AG09309 (cell line): ENCODE results near the gene OSBPL6.
"Not testable (repeated sequence)": the region's sequence is repeated elsewhere in the genome, so short reads cannot be mapped to it uniquely, and the experiment has no call there.

ENCODE experiments used
- DNase-seq: peaks from one replicate; pipeline ENCODE4 v3.0.0-alpha.2; 2010; ENCODE audit warnings: low read depth
- H3K4me3 ChIP-seq: 2 replicates; pipeline ENCODE4 v1.5.1; 2011; ENCODE audit warnings: mild to moderate bottlenecking, low read depth, low read length, moderate library complexity; ENCODE audit not compliant: control insufficient read depth
- TF ChIP-seq, protein P1 (sequence below): IDR thresholded peaks from 2 replicates; pipeline ENCODE4 v1.5.1; 2011; ENCODE audit warnings: mild to moderate bottlenecking, low read depth, low read length, inconsistent platforms; ENCODE audit not compliant: insufficient read depth, control insufficient read depth; ENCODE audit errors: missing control alignments

OSBPL6 gene

DNA sequence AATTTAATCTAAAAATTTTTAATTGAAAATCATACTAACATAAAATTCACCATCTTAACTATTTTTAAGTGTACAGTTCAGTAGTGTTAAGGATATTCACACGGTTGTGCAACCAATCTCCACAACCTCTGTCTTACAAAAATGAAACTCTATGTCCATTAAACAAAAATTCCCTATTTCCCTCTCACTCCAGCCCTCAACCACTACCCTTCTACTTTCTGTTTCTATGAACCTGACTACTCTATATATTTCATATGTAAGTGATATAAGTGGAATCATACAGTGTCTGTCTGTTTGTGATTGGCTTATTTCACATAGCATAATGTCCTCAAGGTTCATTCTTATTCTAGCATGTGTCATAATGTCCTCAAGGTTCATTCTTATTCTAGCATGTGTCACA is 34.3 kb upstream of the OSBPL6 start:
- DNase-seq: no peak
- no peak overlapping the region for H3K4me3 ChIP-seq
- TF ChIP-seq, protein P1, sequence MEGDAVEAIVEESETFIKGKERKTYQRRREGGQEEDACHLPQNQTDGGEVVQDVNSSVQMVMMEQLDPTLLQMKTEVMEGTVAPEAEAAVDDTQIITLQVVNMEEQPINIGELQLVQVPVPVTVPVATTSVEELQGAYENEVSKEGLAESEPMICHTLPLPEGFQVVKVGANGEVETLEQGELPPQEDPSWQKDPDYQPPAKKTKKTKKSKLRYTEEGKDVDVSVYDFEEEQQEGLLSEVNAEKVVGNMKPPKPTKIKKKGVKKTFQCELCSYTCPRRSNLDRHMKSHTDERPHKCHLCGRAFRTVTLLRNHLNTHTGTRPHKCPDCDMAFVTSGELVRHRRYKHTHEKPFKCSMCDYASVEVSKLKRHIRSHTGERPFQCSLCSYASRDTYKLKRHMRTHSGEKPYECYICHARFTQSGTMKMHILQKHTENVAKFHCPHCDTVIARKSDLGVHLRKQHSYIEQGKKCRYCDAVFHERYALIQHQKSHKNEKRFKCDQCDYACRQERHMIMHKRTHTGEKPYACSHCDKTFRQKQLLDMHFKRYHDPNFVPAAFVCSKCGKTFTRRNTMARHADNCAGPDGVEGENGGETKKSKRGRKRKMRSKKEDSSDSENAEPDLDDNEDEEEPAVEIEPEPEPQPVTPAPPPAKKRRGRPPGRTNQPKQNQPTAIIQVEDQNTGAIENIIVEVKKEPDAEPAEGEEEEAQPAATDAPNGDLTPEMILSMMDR: no peak

DNA sequence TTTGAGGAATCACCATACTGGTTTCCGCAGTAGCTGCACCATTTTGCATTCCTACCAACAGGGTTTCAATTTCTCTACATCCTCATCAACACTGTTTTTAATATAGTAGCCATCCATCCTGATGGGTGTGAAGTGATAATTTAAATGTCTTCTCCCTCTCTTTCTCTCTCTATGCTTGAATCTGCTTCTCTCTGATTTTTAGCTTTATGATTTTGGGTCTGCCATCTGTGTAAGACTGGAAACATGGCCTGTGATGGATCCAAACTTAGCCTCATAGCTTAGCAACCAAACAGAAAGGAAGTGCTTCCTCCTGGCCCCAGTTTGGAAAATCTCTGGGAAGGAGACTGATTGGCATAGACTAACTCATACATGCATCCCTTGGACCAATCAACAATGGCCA is 33.7 kb upstream of the OSBPL6 start:
- TF ChIP-seq, protein P1: no peak
- H3K4me3 ChIP-seq: no peak overlapping the region
- DNase-seq: no peak

DNA sequence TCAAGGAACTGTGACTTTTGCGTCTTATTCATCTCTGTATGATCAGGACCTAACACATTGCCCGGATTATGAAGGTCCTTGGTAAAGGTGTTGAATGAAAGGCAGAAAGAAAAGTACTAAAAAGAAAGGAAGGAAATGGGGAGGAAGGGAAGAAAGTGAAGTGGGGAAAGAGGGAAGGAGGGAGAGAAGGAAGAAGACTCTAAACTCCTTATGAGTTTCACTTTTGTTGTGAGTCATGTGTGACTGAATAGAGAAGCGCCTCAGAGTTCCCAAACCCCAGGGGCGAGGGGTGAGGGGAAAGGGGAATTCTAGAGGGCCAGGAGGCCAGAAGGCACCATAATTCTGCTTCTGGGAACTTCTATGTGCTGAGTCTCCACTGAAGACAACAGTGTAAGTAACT is 30.9 kb upstream of the OSBPL6 start:
- TF ChIP-seq, protein P1: no peak
- H3K4me3 ChIP-seq: no peak overlapping the region
- no peak for DNase-seq

DNA sequence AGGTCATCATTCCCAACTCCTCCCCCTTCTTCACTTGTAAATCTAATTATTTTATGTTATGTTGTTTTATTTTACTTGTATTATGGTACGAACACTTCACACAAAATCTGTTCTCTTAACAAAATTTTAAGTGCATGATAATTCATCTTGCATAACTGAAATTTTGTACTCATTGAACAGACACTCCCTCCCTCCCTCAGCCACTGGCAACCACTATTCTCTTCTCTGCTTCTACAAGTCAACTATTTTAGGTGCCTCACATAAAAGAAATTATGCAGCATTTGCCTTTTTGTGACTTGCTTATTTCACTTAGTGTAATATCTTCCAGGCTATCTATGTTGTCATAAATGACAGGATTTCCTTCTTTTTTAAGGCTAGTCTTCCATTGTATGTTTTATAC is 30.4 kb upstream of the OSBPL6 start:
- no peak overlapping the region for H3K4me3 ChIP-seq
- TF ChIP-seq, protein P1: no peak
- no peak for DNase-seq

DNA sequence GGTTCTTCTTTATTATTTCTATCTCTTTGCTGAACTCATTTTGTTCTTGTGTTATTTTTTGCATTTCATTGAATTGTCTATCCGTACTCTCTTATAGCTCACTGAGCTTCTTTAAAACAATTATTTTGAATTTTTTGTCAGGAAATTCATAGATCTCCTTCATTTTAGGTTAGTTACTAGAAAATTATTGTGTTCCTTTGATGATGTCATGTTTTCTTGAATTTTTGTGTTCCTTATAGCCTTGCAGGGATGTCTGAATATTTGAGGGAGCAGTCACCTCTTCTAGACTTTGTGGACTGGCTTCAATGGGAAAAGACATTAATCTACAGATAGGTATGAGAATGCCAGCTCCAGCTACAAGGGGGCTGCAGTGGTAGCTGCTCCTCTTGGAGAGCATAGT is 20.7 kb upstream of the OSBPL6 start:
- DNase-seq: no peak
- TF ChIP-seq, protein P1: no peak
- no peak overlapping the region for H3K4me3 ChIP-seq

DNA sequence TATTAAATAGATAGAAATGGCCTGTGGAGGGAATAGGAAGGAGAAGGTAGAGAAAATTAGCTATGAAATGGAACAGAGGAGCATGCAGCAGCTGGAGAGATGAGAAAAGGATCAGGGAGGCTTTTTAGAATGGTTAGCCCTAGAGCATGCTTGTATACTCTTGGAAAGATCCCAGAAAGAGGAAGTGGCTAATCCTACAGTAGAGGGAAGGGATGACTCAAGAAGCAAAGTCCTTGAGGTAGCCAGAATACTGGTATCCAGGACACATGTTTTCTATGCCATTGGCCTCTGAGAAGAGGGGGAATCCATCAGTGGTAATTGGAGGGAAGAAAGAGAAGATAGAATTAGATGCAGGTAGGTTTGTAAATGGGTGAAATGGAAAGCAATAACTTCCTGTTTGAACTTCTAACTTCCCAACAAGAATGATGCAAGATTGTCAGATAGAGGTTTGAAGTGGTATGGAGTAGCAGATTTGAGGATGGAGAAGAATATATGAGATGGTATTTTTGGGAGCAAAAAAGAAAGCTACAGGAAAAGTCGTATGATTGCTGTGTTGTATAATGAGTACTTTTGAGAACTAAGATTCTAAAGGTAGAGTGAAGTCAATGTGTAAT is 17.1 kb upstream of the OSBPL6 start:
- TF ChIP-seq, protein P1: no peak
- DNase-seq: peak; percentile 29
- H3K4me3 ChIP-seq: no peak overlapping the region

DNA sequence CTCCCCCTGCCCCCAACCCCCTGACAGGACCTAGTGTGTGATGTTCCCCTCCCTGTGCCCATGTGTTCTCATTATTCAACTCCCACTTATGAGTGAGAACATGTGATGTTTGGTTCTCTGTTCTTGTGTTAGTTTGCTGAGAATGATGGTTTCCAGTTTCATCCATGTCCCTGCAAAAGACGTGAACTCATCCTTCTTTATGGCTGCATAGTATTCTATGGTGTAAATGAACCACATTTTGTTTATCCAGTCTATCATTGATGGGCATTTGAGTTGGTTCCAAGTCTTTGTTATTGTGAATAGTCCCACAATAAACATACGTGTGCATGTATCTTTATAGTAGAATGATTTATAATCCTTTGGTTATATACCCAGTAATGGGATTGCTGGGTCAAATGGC is 13.7 kb upstream of the OSBPL6 start:
- not testable (repeated sequence) for DNase-seq, H3K4me3 ChIP-seq
